ENCODE measurements around the gene ZNF678.

Gene ZNF678

GRCh38 chr1:227723474-227723873 is 160.1 kb downstream of the ZNF678 start:
- DNase-seq, result no peak
- no peak for ATAC-seq

- no peak for DNase-seq
- no peak for ATAC-seq
Measured at GRCh38 chr1:227725046-227725445, 161.7 kb downstream of the ZNF678 start.

GRCh38 chr1:227726318-227726717 is 163.0 kb downstream of the ZNF678 start:
- DNase-seq (no peak), ATAC-seq (no peak)

Data from stimulated activated naive CD8-positive, alpha-beta T cell treated with anti-CD3 and anti-CD28 coated beads, Interleukin-15, Interleukin-2, amounts not matched to agents 100 U/mL and 50 U/mL, for 24 hours (primary cell).